Measurements from ENCODE around the gene CD58. TPM values are rescaled to one million over a fixed set of nuclear protein-coding genes. Genes with fewer than 3 reads are reported as not detected.
A peak's percentile ranks its signal among the peaks of the same experiment; 100 is the strongest.

The CD58 gene
- total and polyA plus RNA-seq, 3 experiments from 2014 or later = 29.9 to 49.1 (median 30.7) TPM

GRCh38 chr1:116501125-116501869 lies 69.5 kb downstream of the CD58 start:
- no peak overlapping the region for H3K4me3 Mint-ChIP-seq
- Histone ChIP-seq H3K4me3 (ENCODE audit: low read length) (no peak overlapping the region), H3K4me1 (ENCODE audit: insufficient read depth, low read length) (peaks cover 47% of the 10 kb centered on the region), H3K27ac (ENCODE audit: low read depth, low read length) (no peak overlapping the region), H3K36me3 (ENCODE audit: insufficient read depth, low read length) (no peaks in the 10 kb centered on the region), H3K27me3 (ENCODE audit: insufficient read depth, low read length, poor library complexity, severe bottlenecking) (no peaks in the 10 kb centered on the region), H3K9me3 (ENCODE audit: low read length) (no peaks in the 10 kb centered on the region)
- peak overlapping the region in 6 of 8 donors; percentile 18 to 98 (median 81) for H3K27ac Mint-ChIP-seq
- no peaks in the 10 kb centered on the region for H3K9me3 Mint-ChIP-seq
- peaks cover 43 to 59% (median 51%) of the 10 kb centered on the region in 3 donors for H3K4me1 Mint-ChIP-seq
- H3K27me3 Mint-ChIP-seq = peaks cover 0 to 4% of the 10 kb centered on the region in 2 donors
- ChIA-PET POLR2A (no interaction called here), CTCF (interaction anchor here (0.9 to 9.9 kb wide), 4 partner anchors 16 to 362 kb away, joined by 3 to 117 read pairs (median 42); no protein-coding TSS in a partner anchor)
- peaks cover 0 to 3% (median 0%) of the 10 kb centered on the region in 3 donors for H3K36me3 Mint-ChIP-seq
- DNase-seq = no peak

GRCh38 chr1:116498789-116499628 lies 71.8 kb downstream of the CD58 start:
- peak in 4 of 5 donors; percentile 24 to 59 (median 44) for DNase-seq
- H3K27me3 Mint-ChIP-seq = peaks cover 0 to 4% of the 10 kb centered on the region in 2 donors
- peaks cover 28 to 36% (median 30%) of the 10 kb centered on the region in 3 donors for H3K4me1 Mint-ChIP-seq
- peaks cover 0 to 3% (median 0%) of the 10 kb centered on the region in 3 donors for H3K36me3 Mint-ChIP-seq
- no peak overlapping the region for H3K27ac ChIP-seq (ENCODE audit: low read depth, low read length)
- peaks cover 28% of the 10 kb centered on the region for H3K4me1 ChIP-seq (ENCODE audit: insufficient read depth, low read length)
- CTCF ChIA-PET = interaction anchor here (0.8 to 9.9 kb wide), 21 partner anchors 9 to 1359 kb away, joined by 3 to 117 read pairs (median 3); no protein-coding TSS in a partner anchor
- no peak overlapping the region for H3K4me3 ChIP-seq (ENCODE audit: low read length)
- no peaks in the 10 kb centered on the region for H3K9me3 ChIP-seq (ENCODE audit: low read length)
- peak overlapping the region in 6 of 8 donors; percentile 32 to 94 (median 84) for H3K27ac Mint-ChIP-seq
- no peaks in the 10 kb centered on the region for H3K9me3 Mint-ChIP-seq
- H3K27me3 ChIP-seq (ENCODE audit: insufficient read depth, low read length, poor library complexity, severe bottlenecking) = no peaks in the 10 kb centered on the region
- H3K36me3 ChIP-seq (ENCODE audit: insufficient read depth, low read length) = no peaks in the 10 kb centered on the region
- no peak overlapping the region for H3K4me3 Mint-ChIP-seq
- POLR2A ChIA-PET = interaction anchor here (0.9 to 1.0 kb wide), 2 partner anchors 125 to 360 kb away, joined by 3 to 4 read pairs; no protein-coding TSS in a partner anchor

GRCh38 chr1:116497656-116498055 lies 73.2 kb downstream of the CD58 start:
- Mint-ChIP-seq H3K27me3 (peaks cover 0 to 4% of the 10 kb centered on the region in 2 donors), H3K27ac (peak overlapping the region in 1 of 8 donors; percentile 2), H3K9me3 (no peaks in the 10 kb centered on the region), H3K4me1 (peaks cover 15 to 23% (median 17%) of the 10 kb centered on the region in 3 donors), H3K36me3 (peaks cover 0 to 3% (median 0%) of the 10 kb centered on the region in 3 donors), H3K4me3 (no peak overlapping the region)
- H3K4me1 ChIP-seq (ENCODE audit: insufficient read depth, low read length) = peaks cover 15% of the 10 kb centered on the region
- no peak overlapping the region for H3K4me3 ChIP-seq (ENCODE audit: low read length)
- no peaks in the 10 kb centered on the region for H3K9me3 ChIP-seq (ENCODE audit: low read length)
- ChIA-PET CTCF (interaction anchor here (0.9 to 9.9 kb wide), 3 partner anchors 13 to 358 kb away, joined by 3 to 117 read pairs (median 82); no protein-coding TSS in a partner anchor), POLR2A (no interaction called here)
- DNase-seq = no peak
- no peaks in the 10 kb centered on the region for H3K36me3 ChIP-seq (ENCODE audit: insufficient read depth, low read length)
- H3K27me3 ChIP-seq (ENCODE audit: insufficient read depth, low read length, poor library complexity, severe bottlenecking) = no peaks in the 10 kb centered on the region
- H3K27ac ChIP-seq (ENCODE audit: low read depth, low read length) = no peak overlapping the region

GRCh38 chr1:116496898-116497297 lies 73.9 kb downstream of the CD58 start:
- H3K4me1 ChIP-seq (ENCODE audit: insufficient read depth, low read length) = peaks cover 9% of the 10 kb centered on the region
- POLR2A ChIA-PET = no interaction called here

GRCh38 chr1:116496380-116496779 lies 74.4 kb downstream of the CD58 start:
- Histone ChIP-seq H3K9me3 (ENCODE audit: low read length) (no peaks in the 10 kb centered on the region), H3K27ac (ENCODE audit: low read depth, low read length) (no peak overlapping the region), H3K4me3 (ENCODE audit: low read length) (no peak overlapping the region), H3K27me3 (ENCODE audit: insufficient read depth, low read length, poor library complexity, severe bottlenecking) (no peaks in the 10 kb centered on the region), H3K4me1 (ENCODE audit: insufficient read depth, low read length) (peaks cover 4% of the 10 kb centered on the region), H3K36me3 (ENCODE audit: insufficient read depth, low read length) (no peaks in the 10 kb centered on the region)
- peak overlapping the region in 4 of 8 donors; percentile 44 to 81 (median 58) for H3K27ac Mint-ChIP-seq
- DNase-seq = no peak
- peaks cover 0 to 3% (median 0%) of the 10 kb centered on the region in 3 donors for H3K36me3 Mint-ChIP-seq
- H3K9me3 Mint-ChIP-seq = no peaks in the 10 kb centered on the region
- peaks cover 11 to 19% (median 17%) of the 10 kb centered on the region in 3 donors for H3K4me1 Mint-ChIP-seq
- POLR2A ChIA-PET = no interaction called here
- peaks cover 0 to 4% of the 10 kb centered on the region in 2 donors for H3K27me3 Mint-ChIP-seq
- CTCF ChIA-PET = interaction anchor here (1.2 to 9.9 kb wide), 2 partner anchors 12 to 357 kb away, joined by 6 to 117 read pairs; no protein-coding TSS in a partner anchor
- peak overlapping the region in 1 of 7 donors; percentile 27 for H3K4me3 Mint-ChIP-seq

More at GRCh38 chr1:116496898-116497297, 73.9 kb downstream of the CD58 start:
- no peaks in the 10 kb centered on the region for H3K9me3 ChIP-seq (ENCODE audit: low read length)
- Mint-ChIP-seq H3K9me3 (no peaks in the 10 kb centered on the region), H3K27me3 (peaks cover 0 to 4% of the 10 kb centered on the region in 2 donors), H3K4me3 (peak overlapping the region in 1 of 7 donors; percentile 27), H3K36me3 (peaks cover 0 to 3% (median 0%) of the 10 kb centered on the region in 3 donors), H3K27ac (peak overlapping the region in 2 of 8 donors; percentile 54 to 81), H3K4me1 (peaks cover 11 to 18% (median 17%) of the 10 kb centered on the region in 3 donors)
- no peaks in the 10 kb centered on the region for H3K27me3 ChIP-seq (ENCODE audit: insufficient read depth, low read length, poor library complexity, severe bottlenecking)
- DNase-seq = no peak
- H3K36me3 ChIP-seq (ENCODE audit: insufficient read depth, low read length) = no peaks in the 10 kb centered on the region
- H3K4me3 ChIP-seq (ENCODE audit: low read length) = no peak overlapping the region
- no peak overlapping the region for H3K27ac ChIP-seq (ENCODE audit: low read depth, low read length)
- CTCF ChIA-PET = interaction anchor here (1.2 to 9.9 kb wide), 2 partner anchors 12 to 358 kb away, joined by 6 to 117 read pairs; no protein-coding TSS in a partner anchor

GRCh38 chr1:116495535-116495934 lies 75.3 kb downstream of the CD58 start:
- Histone ChIP-seq H3K4me3 (ENCODE audit: low read length) (no peak overlapping the region), H3K9me3 (ENCODE audit: low read length) (no peaks in the 10 kb centered on the region), H3K4me1 (ENCODE audit: insufficient read depth, low read length) (no peaks in the 10 kb centered on the region), H3K27me3 (ENCODE audit: insufficient read depth, low read length, poor library complexity, severe bottlenecking) (no peaks in the 10 kb centered on the region), H3K27ac (ENCODE audit: low read depth, low read length) (no peak overlapping the region), H3K36me3 (ENCODE audit: insufficient read depth, low read length) (no peaks in the 10 kb centered on the region)
- Mint-ChIP-seq H3K4me1 (peaks cover 11 to 19% (median 14%) of the 10 kb centered on the region in 3 donors), H3K27ac (no peak overlapping the region), H3K9me3 (no peaks in the 10 kb centered on the region), H3K4me3 (no peak overlapping the region), H3K36me3 (peaks cover 0 to 3% (median 0%) of the 10 kb centered on the region in 3 donors), H3K27me3 (peaks cover 0 to 4% of the 10 kb centered on the region in 2 donors)
- CTCF ChIA-PET = interaction anchor here (1.2 to 9.9 kb wide), 4 partner anchors 11 to 357 kb away, joined by 6 to 117 read pairs (median 16); no protein-coding TSS in a partner anchor
- no peak for DNase-seq
- POLR2A ChIA-PET = no interaction called here

- H3K4me1 Mint-ChIP-seq = peaks cover 9 to 19% (median 10%) of the 10 kb centered on the region in 3 donors
- no peaks in the 10 kb centered on the region for H3K9me3 Mint-ChIP-seq
- H3K27me3 Mint-ChIP-seq = peaks cover 0 to 4% of the 10 kb centered on the region in 2 donors
- no peak overlapping the region for H3K4me3 Mint-ChIP-seq
- ChIA-PET POLR2A (no interaction called here), CTCF (interaction anchor here (2.3 to 2.5 kb wide), 2 partner anchors 10 to 355 kb away, joined by 12 to 19 read pairs; no protein-coding TSS in a partner anchor)
- DNase-seq = no peak
- H3K36me3 Mint-ChIP-seq = peaks cover 0 to 3% (median 0%) of the 10 kb centered on the region in 3 donors
- Histone ChIP-seq H3K27me3 (ENCODE audit: insufficient read depth, low read length, poor library complexity, severe bottlenecking) (no peaks in the 10 kb centered on the region), H3K36me3 (ENCODE audit: insufficient read depth, low read length) (no peaks in the 10 kb centered on the region), H3K4me1 (ENCODE audit: insufficient read depth, low read length) (no peaks in the 10 kb centered on the region), H3K27ac (ENCODE audit: low read depth, low read length) (no peak overlapping the region), H3K4me3 (ENCODE audit: low read length) (no peak overlapping the region), H3K9me3 (ENCODE audit: low read length) (no peaks in the 10 kb centered on the region)
- peak overlapping the region in 3 of 8 donors; percentile 23 to 72 (median 27) for H3K27ac Mint-ChIP-seq
Measured at GRCh38 chr1:116494745-116495144, 76.1 kb downstream of the CD58 start.

Data from CD8-positive, alpha-beta memory T cell (primary cell).